NCI-H2029 (cell line): Measurements from ENCODE around the gene KCNN3.

Experiments used
- DNase-seq: peaks from one replicate; lab custom pipeline; 2025; lab: John Stamatoyannopoulos, UW

KCNN3 gene

DNA sequence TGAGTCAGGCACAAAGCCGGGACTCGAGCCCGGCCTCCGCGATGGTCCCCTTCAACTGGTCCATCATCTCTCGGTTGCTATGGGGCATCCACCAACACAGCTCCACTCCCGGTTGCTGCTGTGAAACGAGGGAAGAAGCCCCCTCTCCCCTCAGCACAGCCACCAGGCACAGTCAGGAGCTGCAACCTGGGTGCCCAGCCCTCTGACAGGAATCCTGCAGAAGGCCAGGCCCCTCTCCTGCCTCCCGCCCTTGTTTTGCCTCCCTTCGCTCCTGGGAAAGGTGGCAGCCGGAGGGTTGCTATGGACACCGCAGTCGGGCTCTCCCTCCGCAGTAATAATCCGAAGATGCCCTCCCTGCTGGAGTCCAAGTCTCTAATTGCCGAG is 8.9 kb upstream of the KCNN3 start:
- no peak for DNase-seq

DNA sequence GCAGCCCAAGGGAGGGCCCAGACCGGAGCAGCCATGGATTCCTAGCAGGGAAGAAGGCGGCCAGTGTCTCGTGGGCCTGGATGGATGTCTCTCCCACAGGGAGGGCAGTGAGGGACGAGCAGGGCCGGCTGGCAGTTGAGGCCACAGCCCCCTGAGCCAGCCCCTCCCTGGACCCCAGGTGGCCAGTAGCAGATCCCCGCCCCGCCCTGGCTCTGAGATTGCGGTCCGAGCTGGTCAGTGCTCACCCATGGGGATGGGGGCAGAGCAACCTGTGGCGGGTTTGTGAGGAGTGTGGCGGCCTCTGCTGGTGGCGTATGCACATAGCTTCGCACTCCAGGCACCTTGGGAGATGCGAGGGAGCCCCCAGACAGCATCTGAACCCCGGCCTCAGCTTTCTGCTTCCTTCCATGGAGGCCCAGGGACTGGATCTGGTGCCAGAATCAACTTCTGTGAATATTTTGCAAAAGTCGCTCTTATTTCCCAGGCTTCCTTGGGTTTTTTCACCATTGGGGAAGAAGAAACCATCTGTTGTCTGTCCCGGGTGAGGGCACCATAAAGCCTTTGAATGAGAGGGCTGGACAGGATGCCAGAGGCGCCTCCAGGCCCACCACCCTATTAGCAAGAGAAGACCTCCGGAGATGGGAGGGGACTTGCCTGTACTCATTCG is 8.4 kb upstream of the KCNN3 start:
- DNase-seq, result peak; percentile 50

DNA sequence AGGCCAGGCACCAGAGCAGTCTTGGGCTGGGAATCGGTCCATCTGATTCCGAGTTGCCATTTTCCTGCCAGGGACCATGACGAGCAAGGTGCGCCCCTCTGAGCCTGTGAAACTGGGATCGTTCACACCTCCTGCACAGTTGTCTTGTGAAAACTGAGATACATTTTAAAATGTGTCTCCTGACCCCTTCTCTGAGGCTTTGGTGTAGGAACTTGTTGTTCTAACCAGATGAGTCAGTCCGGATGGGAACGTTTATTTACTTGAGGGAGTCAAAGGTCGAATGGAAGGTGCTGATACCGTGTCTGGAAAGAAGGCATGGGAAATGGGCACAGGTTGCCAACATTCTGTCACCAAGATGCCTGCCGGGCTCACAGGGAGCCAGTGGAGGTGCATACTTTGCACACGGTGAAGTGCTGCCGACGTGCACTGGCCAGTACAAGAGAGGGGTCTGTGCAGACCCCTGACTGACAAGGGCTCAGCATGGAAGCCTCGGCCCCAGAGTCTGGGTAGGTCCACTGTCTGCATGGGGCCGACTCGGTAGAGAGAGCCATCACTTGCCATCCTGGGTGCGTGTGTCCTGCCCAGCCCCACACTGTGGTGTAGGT is 7.4 kb upstream of the KCNN3 start:
- DNase-seq, result no peak

DNA sequence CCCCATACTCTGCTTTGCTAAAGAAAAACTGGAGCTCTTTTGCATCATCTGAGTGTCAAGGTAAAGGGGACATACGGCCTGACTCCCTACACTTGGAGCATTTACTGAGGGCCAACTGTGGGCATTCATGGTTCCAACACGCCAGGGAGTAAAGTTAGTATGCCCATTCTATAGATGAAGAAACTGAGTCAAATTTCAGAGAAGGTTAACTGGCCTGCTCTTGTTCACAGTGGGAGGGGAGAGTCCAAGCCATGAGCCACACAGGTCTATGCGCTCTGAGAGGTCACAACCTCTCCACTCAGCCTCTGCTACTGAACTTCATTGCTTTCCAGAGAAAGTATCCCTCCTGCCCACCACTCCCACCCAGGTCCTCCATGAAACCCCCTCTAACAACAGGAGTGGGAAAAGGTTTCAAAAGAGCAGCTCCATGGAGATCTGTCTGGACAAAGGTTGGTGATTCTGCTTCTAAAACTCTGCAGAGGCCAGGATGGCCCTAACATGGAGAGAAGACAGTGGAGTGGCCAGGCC is 6.8 kb upstream of the KCNN3 start:
- no peak for DNase-seq

DNA sequence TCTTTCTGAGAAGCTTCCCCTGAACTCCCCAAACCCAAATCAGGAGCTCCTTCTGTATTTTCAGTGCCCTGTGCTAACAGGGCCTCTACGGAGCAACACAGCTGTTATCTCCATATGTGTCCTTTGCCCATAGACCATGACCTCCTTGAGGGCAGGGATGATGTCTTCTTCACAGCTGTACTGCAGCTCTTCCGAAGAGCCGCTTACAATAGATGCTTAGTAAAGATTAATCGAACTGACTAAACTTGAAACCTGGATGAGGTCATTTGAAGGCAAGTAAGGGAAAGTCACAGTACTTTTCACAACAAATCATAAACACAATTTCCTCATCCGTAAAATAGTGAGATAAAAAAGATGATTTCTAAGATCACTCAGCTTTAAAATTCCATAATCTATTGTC is 4.4 kb upstream of the KCNN3 start:
- no peak for DNase-seq

DNA sequence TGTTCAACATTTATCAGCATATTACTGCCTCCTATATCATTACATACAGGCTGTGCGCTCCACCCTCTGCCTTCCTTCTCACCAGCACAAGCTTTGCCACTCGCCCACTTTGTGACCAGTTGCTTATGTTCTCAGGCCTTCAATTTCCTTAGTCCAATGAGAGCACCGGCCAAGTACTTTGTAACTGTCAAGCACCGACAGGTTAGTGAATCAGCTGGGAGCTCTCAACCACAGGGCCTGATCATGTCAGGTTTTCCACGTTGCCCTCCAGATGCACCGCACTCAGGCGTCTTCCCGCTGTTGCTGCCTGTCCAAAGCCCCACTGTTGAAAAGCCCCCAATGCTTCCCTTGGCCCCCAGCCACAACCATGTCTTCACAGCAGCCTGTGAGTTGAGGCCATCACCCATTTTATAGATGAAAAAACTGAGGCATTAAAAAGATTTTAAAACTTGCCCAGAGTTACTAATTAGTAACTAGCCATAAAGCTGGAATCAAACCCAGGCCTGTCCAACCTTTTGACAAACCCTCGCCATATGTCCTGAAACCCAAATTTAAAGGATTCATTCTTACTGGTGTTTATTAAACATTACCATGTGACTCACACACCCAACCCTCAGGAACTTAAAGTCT is 3.4 kb upstream of the KCNN3 start:
- DNase-seq, result no peak

DNA sequence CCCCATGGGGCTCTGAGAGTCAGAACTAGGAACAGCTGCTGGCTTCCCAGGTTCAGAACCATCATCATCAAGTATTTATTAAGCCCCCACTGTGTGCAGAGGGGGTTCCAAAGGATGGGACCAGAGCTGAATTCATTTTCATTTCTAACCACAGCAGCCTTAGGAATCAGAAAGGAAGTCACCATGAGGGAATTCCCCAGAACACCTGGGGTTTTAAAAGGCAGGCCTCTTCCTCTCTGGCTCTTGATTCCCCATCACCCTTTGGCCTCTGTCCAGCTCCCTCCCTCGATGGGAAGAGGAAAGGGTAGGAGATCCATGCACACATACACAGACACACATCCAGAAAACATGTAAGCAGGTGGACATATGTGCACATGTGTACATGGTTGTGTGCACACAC is 1.3 kb upstream of the KCNN3 start:
- peak; percentile 36 for DNase-seq

DNA sequence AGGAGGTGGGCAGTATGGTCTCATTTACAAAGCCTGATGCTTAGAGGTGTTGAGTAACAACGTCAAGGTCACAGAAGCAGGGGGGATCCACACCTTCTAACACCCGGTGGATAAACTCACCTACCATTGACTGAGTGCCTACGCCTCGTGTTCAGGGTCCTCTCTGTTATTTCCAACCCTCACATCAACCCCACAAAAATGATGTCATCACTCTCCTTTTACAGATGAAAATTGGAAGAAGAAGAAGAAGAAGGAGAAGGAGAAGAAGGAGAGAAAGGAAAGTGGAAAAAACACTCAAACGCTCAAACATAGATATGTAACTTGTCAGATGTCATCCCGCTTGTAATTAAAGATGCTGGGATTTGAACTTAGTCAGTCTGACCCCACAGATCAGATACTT is 653 bp upstream of the KCNN3 start:
- no peak for DNase-seq

DNA sequence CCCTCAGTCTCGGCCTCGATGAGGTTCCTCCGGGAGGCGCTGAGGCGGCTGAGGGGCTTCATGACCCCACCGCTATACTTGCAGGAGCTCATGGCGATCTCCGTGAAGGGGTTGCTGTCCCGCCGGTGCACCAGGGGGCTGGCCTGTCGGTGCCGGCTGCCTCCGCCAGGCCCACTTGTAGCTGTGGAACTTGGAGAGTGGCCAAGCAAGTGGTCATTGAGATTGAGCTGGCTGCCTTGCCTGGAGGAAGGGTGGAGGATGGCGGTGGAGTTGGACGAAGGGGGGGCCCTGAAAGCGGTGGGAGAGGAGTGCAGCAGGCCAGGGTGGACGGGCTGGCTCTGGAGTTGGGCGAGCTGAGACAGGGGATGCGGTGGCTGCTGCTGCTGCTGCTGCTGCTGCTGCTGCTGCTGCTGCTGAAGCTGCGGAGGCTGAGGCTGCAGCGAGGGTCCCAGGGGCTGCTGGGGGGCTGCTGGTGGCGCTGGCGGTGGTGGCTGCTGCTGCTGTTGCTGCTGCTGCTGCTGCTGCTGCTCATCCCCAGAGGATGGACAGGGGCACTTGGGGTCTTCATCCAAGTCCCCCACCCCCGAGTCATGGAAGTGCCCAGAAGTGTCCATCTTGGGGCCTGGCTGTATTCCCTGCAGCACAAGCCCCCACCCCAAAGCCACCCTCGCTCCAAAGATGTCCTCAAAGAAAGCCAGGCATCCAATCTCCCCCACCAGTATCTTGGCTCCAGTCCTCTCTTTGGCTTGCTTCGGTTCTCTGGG is 548 bp downstream of the KCNN3 start:
- peak; percentile 58 for DNase-seq

DNA sequence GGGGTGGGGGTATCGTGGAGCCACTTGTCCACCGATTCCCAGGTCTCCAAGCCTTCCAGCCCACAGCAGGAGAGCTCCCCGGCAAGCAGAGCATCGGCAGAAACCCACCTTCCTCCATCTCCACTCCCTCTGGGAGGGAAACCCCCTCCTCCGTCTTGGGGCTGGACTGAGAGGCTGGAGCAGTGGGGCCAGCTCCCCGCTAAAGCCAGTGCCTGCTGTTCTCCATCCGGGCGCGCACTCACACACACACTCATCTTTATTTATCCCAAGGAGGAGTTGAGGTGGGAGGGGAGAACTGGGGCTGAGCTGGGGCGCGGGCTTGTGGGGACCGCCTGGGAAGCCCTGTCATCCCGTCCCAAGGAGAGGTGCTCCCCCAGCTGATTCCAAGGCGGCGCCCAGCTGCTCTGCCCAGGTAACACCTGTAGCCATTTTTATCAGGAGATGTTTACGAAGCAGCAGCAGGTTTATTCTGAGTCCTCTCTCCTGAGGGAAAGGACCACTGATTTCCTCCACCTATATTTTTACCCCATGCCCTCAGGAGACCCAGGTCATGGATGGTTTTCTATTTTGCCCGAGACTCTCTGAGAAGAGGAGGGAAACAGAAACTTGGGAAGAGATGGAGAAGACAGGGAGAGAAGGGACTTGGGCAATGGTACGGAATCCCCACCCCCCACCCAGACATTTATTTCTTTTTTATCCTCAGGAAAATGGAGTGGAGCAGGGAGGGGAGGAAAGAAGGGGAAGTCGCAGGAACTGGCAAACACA is 2.1 kb downstream of the KCNN3 start:
- no peak for DNase-seq

DNA sequence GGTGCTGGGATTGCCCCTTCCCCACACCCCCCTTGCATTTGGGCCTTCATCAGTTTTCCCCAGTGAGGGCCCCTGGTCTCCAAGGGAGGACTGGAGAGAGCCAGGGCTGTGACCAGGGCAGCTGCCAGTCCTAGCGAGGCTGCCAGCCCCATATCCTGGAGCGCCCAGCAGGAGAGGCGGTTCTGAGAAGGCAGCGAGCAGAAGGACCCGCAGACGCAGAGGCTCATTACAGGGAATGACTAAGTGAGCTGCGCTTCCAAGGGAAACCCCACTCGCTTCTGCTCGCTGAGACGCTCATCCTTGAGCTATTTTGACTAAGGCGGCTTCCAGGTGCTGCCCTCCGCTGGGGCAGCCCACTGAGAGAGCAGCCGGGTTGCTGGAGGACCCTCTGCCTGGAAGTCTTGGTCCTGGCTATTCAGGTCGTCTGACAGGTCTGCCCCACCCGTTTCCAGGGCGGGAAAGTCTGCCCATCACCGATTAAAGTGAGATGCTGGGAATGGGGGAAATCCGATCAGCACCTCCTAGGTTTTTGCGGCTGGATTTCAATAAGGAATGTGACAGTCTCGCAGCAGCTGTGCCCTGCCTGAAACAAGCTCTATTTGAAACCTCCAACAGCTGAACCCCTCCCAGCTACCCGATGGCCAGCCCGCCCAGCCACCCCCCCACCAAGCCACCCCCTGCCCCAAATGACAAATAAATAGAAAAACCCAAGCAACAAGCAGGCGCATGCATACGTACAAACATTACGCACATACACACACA is 2.8 kb downstream of the KCNN3 start:
- DNase-seq, result no peak

DNA sequence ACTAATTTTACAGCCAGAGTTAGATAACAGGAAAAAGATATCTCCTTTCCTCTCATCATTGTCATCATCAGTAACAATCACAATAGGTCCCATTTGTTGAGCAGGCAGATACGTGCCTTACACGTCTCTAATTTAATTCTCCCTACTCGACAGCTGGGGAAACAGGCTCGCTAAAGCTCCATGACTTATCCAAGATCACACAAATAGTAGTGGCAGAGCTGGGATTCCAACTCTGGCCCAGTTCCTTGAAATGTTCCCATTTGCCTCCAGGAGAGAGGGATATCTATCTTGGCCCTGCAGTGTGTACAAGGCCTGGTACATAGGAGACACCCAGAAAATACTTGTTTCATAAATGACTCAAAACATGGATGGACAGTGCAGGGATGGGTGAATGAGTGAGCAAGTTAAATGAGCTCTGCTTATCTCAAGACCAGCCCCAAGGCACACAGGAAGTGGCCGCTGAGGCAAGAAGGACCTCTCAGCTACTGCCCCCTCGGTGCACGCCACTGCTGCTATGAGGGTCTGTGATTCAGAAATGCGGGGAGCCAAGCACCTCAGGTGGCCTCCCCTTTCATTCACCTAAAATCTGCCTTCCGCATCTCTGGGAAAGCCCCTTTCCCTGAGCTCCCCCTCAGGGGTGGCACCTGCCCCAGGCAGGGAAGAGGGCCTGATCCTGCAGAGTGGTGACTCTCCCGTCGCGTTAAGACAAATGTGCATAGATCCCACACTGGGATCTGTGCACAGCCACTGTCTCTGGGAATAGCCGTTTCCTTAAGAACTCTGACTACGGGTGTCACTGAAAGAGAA is 3.6 kb downstream of the KCNN3 start:
- no peak for DNase-seq

DNA sequence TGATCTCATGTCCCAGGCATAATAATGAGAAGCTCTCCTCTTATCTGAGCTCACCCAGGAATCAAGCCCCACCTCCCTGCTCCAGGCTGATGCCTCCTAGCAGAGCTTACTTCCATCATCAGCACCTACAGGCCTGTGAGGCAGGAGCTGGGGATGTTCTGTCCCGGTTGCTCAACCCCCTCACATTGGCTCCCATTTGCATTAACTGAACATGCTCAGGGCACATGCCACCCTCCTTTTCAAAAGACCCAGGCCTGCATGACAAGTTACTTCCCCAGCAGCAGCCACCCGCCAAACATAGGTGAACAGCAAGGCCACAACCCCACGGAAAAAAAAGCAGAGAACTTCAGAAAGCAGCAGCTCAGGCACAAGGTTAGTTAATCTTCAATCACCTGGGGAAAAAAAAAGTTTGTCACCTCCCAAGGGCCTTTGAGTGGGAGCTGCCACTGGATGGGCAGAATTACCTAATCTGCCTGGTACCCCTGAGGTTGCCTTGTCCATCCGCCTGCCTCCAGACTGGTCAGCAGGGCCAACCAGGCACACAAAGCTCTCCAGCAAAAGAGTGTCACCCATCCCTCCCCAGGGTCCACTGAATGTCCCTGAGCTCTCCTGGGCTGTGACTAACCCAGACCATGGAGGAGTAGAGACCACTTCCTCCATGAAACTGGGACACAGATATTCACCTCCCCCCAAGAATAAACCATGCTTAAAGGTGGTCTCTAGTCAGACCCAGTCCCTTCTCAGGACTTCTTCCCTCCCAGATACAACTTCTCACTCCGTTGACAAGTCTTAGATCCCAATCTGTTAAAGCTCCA is 4.4 kb downstream of the KCNN3 start:
- no peak for DNase-seq

DNA sequence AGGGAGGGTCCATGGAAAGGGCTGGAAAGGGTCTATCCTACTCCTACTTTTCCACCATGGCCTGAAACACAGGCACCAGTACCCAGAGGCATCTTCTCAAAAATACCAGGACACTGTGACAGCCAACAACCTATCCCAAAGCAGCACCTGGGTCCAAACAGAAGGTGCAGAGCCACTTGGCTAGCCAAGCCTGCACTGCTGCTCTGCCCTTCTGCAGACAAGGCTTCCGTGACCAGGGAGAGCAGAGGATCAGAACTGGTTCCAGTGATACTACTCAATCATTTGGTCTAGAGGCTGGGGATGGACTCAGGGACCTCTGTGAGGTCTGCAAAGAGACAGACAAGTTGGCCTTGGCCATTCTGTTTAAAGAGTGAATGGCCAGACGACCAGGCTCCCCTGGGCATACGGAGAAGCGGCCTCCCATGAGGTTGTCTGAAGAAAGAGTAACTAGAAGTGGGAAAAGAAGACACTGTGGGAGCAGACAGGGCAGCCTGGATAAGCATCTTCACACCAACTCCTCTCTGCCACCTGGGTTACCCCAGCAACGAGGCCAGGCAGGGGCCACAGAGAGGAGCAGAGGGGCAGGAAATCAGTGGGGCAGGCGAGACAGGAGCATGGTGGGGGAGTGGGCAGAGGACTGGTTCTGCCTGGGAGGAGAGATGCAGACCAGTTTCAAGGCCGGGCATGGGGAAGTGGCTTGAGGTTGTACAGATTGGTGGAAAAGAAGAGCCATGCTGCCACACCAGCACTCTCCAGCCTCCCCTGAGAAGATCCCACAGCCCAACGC is 5.7 kb downstream of the KCNN3 start:
- DNase-seq, result no peak

DNA sequence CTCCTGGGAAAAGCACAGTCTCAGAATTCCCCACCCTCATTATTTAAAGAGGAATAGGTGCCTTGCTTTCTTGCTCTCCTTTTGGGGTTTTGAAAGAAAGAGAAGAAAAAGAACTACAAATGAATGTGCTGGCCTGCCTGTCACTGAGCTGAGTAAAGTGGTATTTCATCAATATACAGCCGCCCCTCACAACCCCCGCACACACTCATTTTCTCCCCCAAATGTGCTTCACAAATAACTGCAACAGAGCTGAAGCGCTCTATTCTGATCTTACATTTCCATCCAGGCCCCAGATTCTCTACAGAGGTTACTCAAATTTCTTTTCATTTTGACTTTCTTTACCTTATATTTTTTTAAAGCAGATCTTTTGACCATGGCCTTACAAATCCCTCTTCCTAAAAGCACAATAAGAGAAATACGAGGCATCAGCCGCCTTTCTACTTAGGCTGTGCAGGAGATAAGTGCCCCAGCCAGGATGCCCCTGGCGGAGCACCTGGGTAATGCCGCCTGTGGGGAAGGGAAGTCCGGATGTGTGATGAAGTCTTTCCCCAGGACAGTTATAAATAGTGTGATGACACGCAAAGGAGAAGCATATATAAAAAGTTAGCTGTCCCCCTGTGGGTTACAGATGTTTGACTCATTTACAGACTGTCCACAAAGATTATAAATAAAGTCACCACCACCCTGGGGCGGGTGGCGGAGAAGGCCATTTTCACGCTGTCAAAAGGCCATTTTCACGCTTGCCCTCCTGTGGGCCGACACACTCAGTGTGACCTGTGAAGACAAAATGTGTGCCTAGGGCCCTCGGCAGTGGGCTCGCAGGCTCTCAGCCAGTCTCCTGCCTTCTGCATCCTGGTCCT is 6.5 kb downstream of the KCNN3 start:
- no peak for DNase-seq

DNA sequence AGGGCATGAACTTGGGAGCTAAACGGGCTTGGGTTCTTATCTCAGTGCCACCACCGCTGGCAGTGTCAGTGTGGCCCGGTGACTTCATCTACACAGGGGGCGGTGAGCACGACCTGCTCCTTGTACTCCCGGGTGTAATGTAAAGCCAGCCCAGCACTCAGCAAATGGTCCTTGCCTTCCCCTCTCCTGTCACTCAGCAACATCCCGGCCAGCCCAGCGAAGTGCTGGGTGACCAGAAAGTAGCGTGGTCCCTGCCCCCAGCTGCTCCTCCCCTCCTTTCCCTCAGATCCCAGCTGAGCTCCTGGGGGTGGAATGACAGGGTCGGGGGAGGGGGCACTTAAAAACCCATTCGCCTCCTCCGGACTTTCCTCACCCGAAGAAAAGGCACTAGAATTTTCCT is 7.2 kb downstream of the KCNN3 start:
- no peak for DNase-seq

DNA sequence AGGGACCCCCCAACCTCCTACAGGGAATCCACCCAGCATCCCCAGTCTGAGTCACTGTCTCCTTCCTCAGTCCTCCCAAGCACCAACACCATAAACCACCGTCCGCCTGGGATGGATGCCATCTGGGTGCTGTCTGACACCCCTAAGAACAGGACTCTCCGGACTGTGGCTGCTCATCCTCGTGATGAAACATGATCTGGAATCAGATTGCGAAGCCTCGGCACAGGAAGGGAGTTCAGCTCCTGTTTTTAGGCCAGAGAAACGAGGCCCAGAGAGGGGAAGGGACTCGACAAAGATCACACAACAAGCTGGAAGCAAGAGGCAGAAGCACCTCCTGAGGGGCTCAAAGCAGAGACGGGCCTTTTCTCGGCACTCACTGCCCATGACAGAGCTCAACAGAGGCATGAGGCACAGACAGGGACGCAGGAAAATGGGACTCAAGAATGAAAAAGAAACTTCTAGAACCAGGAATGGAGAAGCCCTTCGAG is 8.4 kb downstream of the KCNN3 start:
- DNase-seq, result no peak
